OCI-LY3 (cell line): ENCODE measurements around the gene RELT.

Source experiments
- CTCF ChIP-seq: fragments of 200-600, 300-600 bp; sonication (generic); IDR thresholded peaks from 2 replicates; pipeline ENCODE4 v1.5.1; 2014; ENCODE audit warnings: antibody characterized with exemption, low read length, low read depth
- EZH2phosphoT487 ChIP-seq: fragments of 200-600 bp; shearing (Covaris generic); IDR thresholded peaks from 2 replicates; pipeline ENCODE4 v1.6.1; 2018; ENCODE audit warnings: antibody characterized with exemption, mixed run types, low read depth

- TF ChIP-seq EZH2phosphoT487 (no peak), CTCF (no peak)
Observed at GRCh38 chr11:73392108-73393010, 16.2 kb downstream of the RELT start.
